Peyer's patch (tissue), 4 donors: ENCODE results near the gene CPSF6.

Experiments used
- POLR2A ChIP-seq, 2 donors: fragments of 450-650 bp; IDR thresholded peaks; one replicate each; pipeline ENCODE4 v1.5.1; 2017; ENCODE audit warnings: antibody characterized with exemption in 2 of 2, mild to moderate bottlenecking in 2 of 2, moderate library complexity in 2 of 2
- TF ChIP-seq, protein P1 (sequence below), 6 experiments: fragments of 450-650 bp in 4 of 6; fragments of 200-600 bp in 2 of 6; sonication (generic) in 1 of 6; IDR thresholded peaks; one replicate each; pipeline ENCODE4 v1.5.1; 2017 to 2019; ENCODE audit warnings: antibody characterized with exemption in 6 of 6, mild to moderate bottlenecking in 3 of 6, moderate library complexity in 1 of 6

DNA sequence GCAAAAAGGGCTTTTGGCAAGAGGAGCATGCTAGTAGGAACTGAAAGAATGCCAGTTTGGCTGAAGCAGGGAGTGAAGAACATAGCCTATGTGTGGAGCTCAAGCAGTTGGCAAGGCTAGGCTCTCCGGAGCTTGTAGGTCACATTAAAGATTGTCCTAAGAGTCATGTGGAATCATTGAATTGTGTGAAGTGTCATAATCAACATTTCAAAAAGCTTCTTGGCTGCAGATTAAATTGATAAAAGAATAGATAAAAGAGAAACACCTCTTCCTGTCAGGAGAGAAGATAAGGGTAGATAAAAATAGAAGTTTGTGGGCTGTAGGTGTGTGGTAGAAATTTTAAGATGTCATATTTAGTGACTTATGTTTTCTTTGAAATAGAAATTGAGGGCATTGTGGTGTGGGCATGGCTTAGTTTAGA, 36.1 kb downstream of the CPSF6 start:
- TF ChIP-seq, protein P1, sequence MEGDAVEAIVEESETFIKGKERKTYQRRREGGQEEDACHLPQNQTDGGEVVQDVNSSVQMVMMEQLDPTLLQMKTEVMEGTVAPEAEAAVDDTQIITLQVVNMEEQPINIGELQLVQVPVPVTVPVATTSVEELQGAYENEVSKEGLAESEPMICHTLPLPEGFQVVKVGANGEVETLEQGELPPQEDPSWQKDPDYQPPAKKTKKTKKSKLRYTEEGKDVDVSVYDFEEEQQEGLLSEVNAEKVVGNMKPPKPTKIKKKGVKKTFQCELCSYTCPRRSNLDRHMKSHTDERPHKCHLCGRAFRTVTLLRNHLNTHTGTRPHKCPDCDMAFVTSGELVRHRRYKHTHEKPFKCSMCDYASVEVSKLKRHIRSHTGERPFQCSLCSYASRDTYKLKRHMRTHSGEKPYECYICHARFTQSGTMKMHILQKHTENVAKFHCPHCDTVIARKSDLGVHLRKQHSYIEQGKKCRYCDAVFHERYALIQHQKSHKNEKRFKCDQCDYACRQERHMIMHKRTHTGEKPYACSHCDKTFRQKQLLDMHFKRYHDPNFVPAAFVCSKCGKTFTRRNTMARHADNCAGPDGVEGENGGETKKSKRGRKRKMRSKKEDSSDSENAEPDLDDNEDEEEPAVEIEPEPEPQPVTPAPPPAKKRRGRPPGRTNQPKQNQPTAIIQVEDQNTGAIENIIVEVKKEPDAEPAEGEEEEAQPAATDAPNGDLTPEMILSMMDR (IDR thresholded peaks at IDR 0.05): no peak
- TF ChIP-seq POLR2A (IDR thresholded peaks at IDR 0.05): no peak
